CD14-positive monocyte (primary cell): ENCODE results near the gene TRRAP. TPM values are rescaled to one million over a fixed set of nuclear protein-coding genes. Genes with fewer than 3 reads are reported as not detected.

Experiments
- DNase-seq, 3 donors: peaks; one replicate each; pipeline ENCODE4 v3.0.0-alpha.2; 2011 to 2022
- H2AFZ ChIP-seq: 2 replicates; pipeline ENCODE4 v1.6.0; 2012; ENCODE audit warnings: mild to moderate bottlenecking, low read depth, low read length, inconsistent platforms; ENCODE audit not compliant: insufficient read depth, poor library complexity, severe bottlenecking
- H3K27ac ChIP-seq, 2 donors: 1 replicate in 1 of 2; 2 replicates in 1 of 2; pipeline ENCODE4 v1.5.1; 2012 to 2013; ENCODE audit warnings: low read length in 2 of 2, control low read depth in 1 of 2, inconsistent platforms in 1 of 2, low read depth in 1 of 2, mild to moderate bottlenecking in 1 of 2
- H3K27me3 ChIP-seq, 2 donors: one replicate each; pipeline versions ENCODE4 v1.6.0 to v1.6.1; 2011 to 2013; ENCODE audit warnings: low read length in 2 of 2; ENCODE audit not compliant: control insufficient read depth in 2 of 2, insufficient read depth in 2 of 2
- H3K36me3 ChIP-seq, 2 donors: replicated peaks in 1 of 2; 1 replicate in 1 of 2; 2 replicates in 1 of 2; pipeline versions ENCODE4 v1.5.1 to v1.6.1; 2012 to 2013; ENCODE audit warnings: low read length in 2 of 2, control low read depth in 1 of 2, inconsistent platforms in 1 of 2, mild to moderate bottlenecking in 1 of 2; ENCODE audit not compliant: insufficient read depth in 2 of 2, control insufficient read depth in 1 of 2
- H3K4me1 ChIP-seq, 2 donors: 1 replicate in 1 of 2; 2 replicates in 1 of 2; pipeline versions ENCODE4 v1.5.1 to v1.6.1; 2012 to 2013; ENCODE audit warnings: low read length in 2 of 2, control low read depth in 1 of 2, inconsistent platforms in 1 of 2, mild to moderate bottlenecking in 1 of 2, moderate library complexity in 1 of 2; ENCODE audit not compliant: insufficient read depth in 2 of 2, control insufficient read depth in 1 of 2
- H3K4me2 ChIP-seq: replicated peaks from 2 replicates; pipeline ENCODE3; 2012; ENCODE audit warnings: low read length, moderate library complexity, mild to moderate bottlenecking; ENCODE audit not compliant: poor library complexity, severe bottlenecking; ENCODE audit errors: extremely low read depth
- H3K4me3 ChIP-seq, 3 experiments: fragments of 200-600 bp in 1 of 3; sonication (generic) in 1 of 3; replicated peaks in 1 of 3; 1 replicate in 2 of 3; 2 replicates in 1 of 3; pipeline ENCODE4 v1.5.1; 2011 to 2013; ENCODE audit warnings: low read length in 3 of 3, mild to moderate bottlenecking in 3 of 3, control low read depth in 2 of 3, low read depth in 2 of 3, inconsistent platforms in 1 of 3, moderate library complexity in 1 of 3
- H3K79me2 ChIP-seq: 2 replicates; pipeline ENCODE4 v1.6.0; 2012; ENCODE audit warnings: mild to moderate bottlenecking, control low read depth, inconsistent platforms, low read length, moderate library complexity; ENCODE audit not compliant: insufficient read depth
- H3K9ac ChIP-seq: 2 replicates; pipeline ENCODE4 v1.6.0; 2017; ENCODE audit warnings: low read length, mild to moderate bottlenecking; ENCODE audit not compliant: insufficient read depth, poor library complexity, severe bottlenecking
- H3K9me3 ChIP-seq, 2 donors: replicated peaks in 1 of 2; 1 replicate in 1 of 2; 2 replicates in 1 of 2; pipeline versions ENCODE4 v1.5.1 to v1.6.1; 2012 to 2013; ENCODE audit warnings: low read length in 2 of 2, control low read depth in 1 of 2; ENCODE audit not compliant: control insufficient read depth in 1 of 2, insufficient read depth in 1 of 2
- H4K20me1 ChIP-seq: 2 replicates; pipeline ENCODE4 v1.6.0; 2012; ENCODE audit warnings: mild to moderate bottlenecking, low read length, control low read depth, moderate library complexity; ENCODE audit not compliant: insufficient read depth
- H3K27ac Mint-ChIP-seq, 7 donors: one replicate each; pipeline ENCODE4 v1.8.0; 2020; ENCODE audit warnings: mild to moderate bottlenecking in 7 of 7, mixed read lengths in 7 of 7, moderate library complexity in 6 of 7, inconsistent platforms in 2 of 7
- H3K27me3 Mint-ChIP-seq, 3 donors: one replicate each; pipeline ENCODE4 v1.8.0; 2021 to 2022; ENCODE audit warnings: low read depth in 3 of 3, mild to moderate bottlenecking in 3 of 3, mixed read lengths in 3 of 3, moderate library complexity in 3 of 3, inconsistent platforms in 1 of 3
- H3K36me3 Mint-ChIP-seq, 2 donors: one replicate each; pipeline ENCODE4 v1.8.0; 2020; ENCODE audit warnings: mixed read lengths in 2 of 2, inconsistent platforms in 1 of 2, mild to moderate bottlenecking in 1 of 2
- H3K4me1 Mint-ChIP-seq: one replicate; pipeline ENCODE4 v1.8.0; 2020; ENCODE audit warnings: mild to moderate bottlenecking, mixed read lengths
- H3K4me3 Mint-ChIP-seq, 2 donors: one replicate each; pipeline ENCODE4 v1.8.0; 2020; ENCODE audit warnings: mild to moderate bottlenecking in 2 of 2, mixed read lengths in 2 of 2, moderate library complexity in 1 of 2
- H3K9me3 Mint-ChIP-seq, 7 donors: one replicate each; pipeline ENCODE4 v1.8.0; 2020 to 2022; ENCODE audit warnings: mixed read lengths in 7 of 7, mild to moderate bottlenecking in 6 of 7, moderate library complexity in 6 of 7, inconsistent platforms in 2 of 7
- CTCF ChIP-seq: fragments of 200-600 bp; IDR thresholded peaks from one replicate; pipeline ENCODE4 v1.8.0; 2022; ENCODE audit warnings: antibody characterized with exemption, mild to moderate bottlenecking
- WGBS: methylation state at CpG from one replicate; pipeline ENCODE4 v1.1.5; 2013; ENCODE audit warnings: missing lambda C conversion rate; ENCODE audit not compliant: insufficient coverage; 5-methylcytosine and 5-hydroxymethylcytosine counted together
- intact Hi-C, 2 donors: fragments of 100-400 bp; cut with micrococcal nuclease; formaldehyde crosslinking; loops; one replicate each; pipeline versions ENCODE4 v1.15.0 to v1.15.1; 2023
- polyA plus RNA-seq, 3 donors: library from polyadenylated mRNA; depleted of rRNA in 1 of 3; unstranded in 2 of 3; stranded (reverse) in 1 of 3; fragments of 300-500 nt in 2 of 3; fragments of >200 nt in 1 of 3; fragmentation: Illumina TruSeq in 2 of 3; gene quantifications; 1 replicate in 2 of 3; 2 replicates in 1 of 3; pipeline ENCODE4 v1.2.3, GENCODE V29; 2012 to 2021

TRRAP gene
- polyA plus RNA-seq, 3 donors, result 0.67 to 12.2 (median 1.2) TPM

- H3K27me3 ChIP-seq, result peaks cover 15 to 42% of the 10 kb centered on the region in 2 donors
- H3K79me2 ChIP-seq, result no peaks in the 10 kb centered on the region
- Mint-ChIP-seq H3K4me3 (peak within 1 kb of the TSS; percentile 84 to 93), H3K27ac (peak within 1 kb of the TSS in 6 of 7 donors; percentile 6 to 70 (median 52)), H3K27me3 (peaks cover 38 to 68% (median 66%) of the 10 kb centered on the region in 3 donors), H3K4me1 (peaks cover 28% of the 10 kb centered on the region), H3K9me3 (peaks cover 0 to 3% (median 0%) of the 10 kb centered on the region in 7 donors), H3K36me3 (no peaks in the 10 kb centered on the region)
- peak within 1 kb of the TSS; percentile 17 to 72 (median 18) for H3K4me3 ChIP-seq
- peaks cover 26 to 34% of the 10 kb centered on the region in 2 donors for H3K4me1 ChIP-seq
- peak within 1 kb of the TSS; percentile 76 for H2AFZ ChIP-seq
- no peaks in the 10 kb centered on the region for H4K20me1 ChIP-seq
- no peak for DNase-seq
- TF ChIP-seq CTCF, result no peak
- H3K27ac ChIP-seq, result no peak within 1 kb of the TSS
- no peaks in the 10 kb centered on the region for H3K36me3 ChIP-seq
- WGBS, result under 1% methylated on average over 69 of the region's 69 CpGs
- H3K4me2 ChIP-seq, result peak within 1 kb of the TSS; percentile 85
- peaks cover 0 to 9% of the 10 kb centered on the region in 2 donors for H3K9me3 ChIP-seq
- H3K9ac ChIP-seq, result peak within 1 kb of the TSS; percentile 4
- intact Hi-C loops, result loop anchor here in 1 of 2 donors (10.0 kb wide), 1 partner anchor 455 kb away; the partner anchor contains the start of gene ARPC1A
Measured at GRCh38 chr7:98869597-98870120, 8.7 kb upstream of the TRRAP start, which contains the start of gene TMEM130. Gene TMEM130, minus strand, starts transcription at chr7:98870014. Its CDS starts 153 bp downstream, at chr7:98869861.

GRCh38 chr7:98870121-98870651 lies 8.1 kb upstream of the TRRAP start:
- peak overlapping the region; percentile 17 to 72 (median 18) for H3K4me3 ChIP-seq
- intact Hi-C loops, result loop anchor here in 1 of 2 donors (10.0 kb wide), 1 partner anchor 455 kb away; the partner anchor contains the start of gene ARPC1A
- H3K27ac ChIP-seq, result no peak overlapping the region
- peak overlapping the region in 5 of 7 donors; percentile 22 to 70 (median 58) for H3K27ac Mint-ChIP-seq
- no peaks in the 10 kb centered on the region for H3K79me2 ChIP-seq
- H3K9ac ChIP-seq, result peak overlapping the region; percentile 4
- H3K27me3 Mint-ChIP-seq, result peaks cover 36 to 70% (median 64%) of the 10 kb centered on the region in 3 donors
- H3K36me3 ChIP-seq, result no peaks in the 10 kb centered on the region
- H3K27me3 ChIP-seq, result peaks cover 15 to 42% of the 10 kb centered on the region in 2 donors
- under 1% methylated on average over 25 of the region's 35 CpGs for WGBS
- H3K9me3 Mint-ChIP-seq, result peaks cover 0 to 3% (median 0%) of the 10 kb centered on the region in 7 donors
- peak overlapping the region; percentile 76 for H2AFZ ChIP-seq
- H3K9me3 ChIP-seq, result peaks cover 0 to 9% of the 10 kb centered on the region in 2 donors
- H3K4me1 ChIP-seq, result peaks cover 21 to 29% of the 10 kb centered on the region in 2 donors
- no peaks in the 10 kb centered on the region for H3K36me3 Mint-ChIP-seq
- H3K4me3 Mint-ChIP-seq, result peak overlapping the region; percentile 84 to 93
- H3K4me1 Mint-ChIP-seq, result peaks cover 24% of the 10 kb centered on the region
- H3K4me2 ChIP-seq, result peak overlapping the region; percentile 85
- no peaks in the 10 kb centered on the region for H4K20me1 ChIP-seq
- no peak for TF ChIP-seq CTCF
- DNase-seq, result peak; percentile 54 to 63 (median 59)
